Esophagus squamous epithelium (tissue), 5 donors: ENCODE results near the gene DIS3L2. TPM values are rescaled to one million over a fixed set of nuclear protein-coding genes. Genes with fewer than 3 reads are reported as not detected.
"Not testable (repeated sequence)": the region's sequence is repeated elsewhere in the genome, so short reads cannot be mapped to it uniquely, and the experiment has no call there.

Experiments used
- DNase-seq: peaks from one replicate; lab custom pipeline; 2025; lab: John Stamatoyannopoulos, UW
- H3K27ac ChIP-seq, 4 donors: fragments of 200-600 bp; sonication (generic); one replicate each; pipeline ENCODE4 v1.5.1; 2016 to 2019; ENCODE audit warnings: mild to moderate bottlenecking in 1 of 4
- H3K27me3 ChIP-seq, 4 donors: fragments of 200-600 bp; sonication (generic); 1 replicate in 3 of 4; 2 replicates in 1 of 4; pipeline versions ENCODE4 v1.5.1 to v1.6.0; 2017 to 2021; ENCODE audit warnings: antibody characterized with exemption in 1 of 4
- H3K36me3 ChIP-seq, 3 donors: fragments of 200-600 bp; sonication (generic); one replicate each; pipeline ENCODE4 v1.5.1; 2016 to 2019
- H3K4me1 ChIP-seq, 3 donors: fragments of 200-600 bp; sonication (generic); one replicate each; pipeline ENCODE4 v1.5.1; 2017 to 2019
- H3K4me3 ChIP-seq, 4 donors: fragments of 200-600 bp; sonication (generic); 1 replicate in 3 of 4; 2 replicates in 1 of 4; pipeline ENCODE4 v1.5.1; 2016 to 2019; ENCODE audit warnings: mild to moderate bottlenecking in 2 of 4, moderate library complexity in 1 of 4
- H3K9me3 ChIP-seq, 3 donors: fragments of 200-600 bp; sonication (generic); one replicate each; pipeline ENCODE4 v1.5.1; 2016 to 2019
- CTCF ChIP-seq, 6 experiments: fragments of 450-650 bp in 4 of 6; fragments of 200-600 bp in 2 of 6; sonication (generic) in 2 of 6; IDR thresholded peaks; one replicate each; pipeline ENCODE4 v1.5.1; 2016 to 2019; ENCODE audit warnings: antibody characterized with exemption in 6 of 6, mild to moderate bottlenecking in 4 of 6, moderate library complexity in 4 of 6
- POLR2A ChIP-seq, 4 donors: fragments of 450-650 bp; IDR thresholded peaks; one replicate each; pipeline ENCODE4 v1.6.1; 2017; ENCODE audit warnings: antibody characterized with exemption in 4 of 4, mild to moderate bottlenecking in 4 of 4, moderate library complexity in 3 of 4
- WGBS, 2 donors: methylation state at CpG; one replicate each; pipeline ENCODE4 v1.1.5; 2018; 5-methylcytosine and 5-hydroxymethylcytosine counted together
- intact Hi-C: fragments of 100-400 bp; cut with DNase I; formaldehyde crosslinking; loops from one replicate; pipeline ENCODE4 v1.15.0; 2022
- total RNA-seq, 4 donors: library from RNA; depleted of rRNA; stranded (reverse); fragments of >200 nt; gene quantifications; one replicate each; pipeline ENCODE4 v1.1.0, GENCODE V29; 2016
- donor health status: DM: yes; HTN: yes; CAD: no.

The DIS3L2 gene
- total RNA-seq, 4 donors from 2014 or later, result 14.5 to 42.8 (median 32.4) TPM

- no peak for DNase-seq
- Histone ChIP-seq H3K4me3 (no peak overlapping the region), H3K9me3 (no peaks in the 10 kb centered on the region), H3K36me3 (peaks cover 0 to 52% (median 14%) of the 10 kb centered on the region in 3 donors), H3K27me3 (no peaks in the 10 kb centered on the region), H3K27ac (no peak overlapping the region), H3K4me1 (peaks cover 0 to 9% (median 0%) of the 10 kb centered on the region in 3 donors)
- intact Hi-C loops, result no loop called here
- 85 to 87% methylated on average over 6 to 9 of the region's 10 CpGs for WGBS, 2 donors
- TF ChIP-seq CTCF (IDR thresholded peaks at IDR 0.05) (no peak), POLR2A (IDR thresholded peaks at IDR 0.05) (no peak)
These were observed 371.4 kb downstream of the DIS3L2 start for GRCh38 chr2:232332940-232333259.

DNA sequence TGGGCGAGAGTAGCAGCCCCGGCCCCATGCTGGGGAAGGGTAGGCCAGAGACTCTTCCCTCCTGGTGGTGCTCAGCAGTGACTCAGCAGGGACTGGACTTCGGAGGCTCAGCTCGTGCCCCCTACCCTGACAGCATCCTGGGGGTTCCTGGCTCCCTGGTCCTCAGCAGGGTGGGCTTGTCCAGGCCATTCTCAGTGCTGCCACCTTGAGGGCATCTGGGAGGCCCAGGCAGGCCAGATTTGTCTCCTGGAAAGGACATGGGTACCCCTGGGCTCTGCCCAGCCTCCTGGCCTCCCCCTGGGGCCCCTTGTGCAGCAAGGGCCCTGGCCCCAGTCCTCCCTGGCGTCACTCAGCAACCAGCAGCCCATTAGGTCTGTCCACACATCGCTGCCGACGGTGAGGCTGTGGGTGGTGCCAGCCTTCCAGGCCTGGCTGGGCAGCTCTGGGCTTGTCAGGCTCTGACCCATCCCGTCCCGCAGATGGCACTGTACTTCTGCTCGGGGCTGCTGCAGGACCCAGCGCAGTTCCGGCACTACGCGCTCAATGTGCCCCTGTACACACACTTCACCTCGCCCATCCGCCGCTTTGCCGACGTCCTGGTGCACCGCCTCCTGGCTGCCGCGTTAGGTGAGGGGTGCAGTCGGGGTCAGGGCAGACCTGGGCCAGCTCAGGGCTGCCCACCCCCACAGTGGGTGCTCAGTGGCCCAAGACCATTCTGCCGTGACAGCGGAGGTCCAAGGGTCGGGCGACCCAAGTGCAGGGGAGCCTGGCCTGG is 372.0 kb downstream of the DIS3L2 start:
- Histone ChIP-seq H3K4me1 (peaks cover 0 to 9% (median 0%) of the 10 kb centered on the region in 3 donors), H3K9me3 (no peaks in the 10 kb centered on the region), H3K27me3 (no peaks in the 10 kb centered on the region), H3K4me3 (no peak overlapping the region), H3K36me3 (peaks cover 0 to 52% (median 14%) of the 10 kb centered on the region in 3 donors), H3K27ac (no peak overlapping the region)
- TF ChIP-seq CTCF (IDR thresholded peaks at IDR 0.05) (peak in 4 of 6 experiments; percentile 9 to 58 (median 26)), POLR2A (IDR thresholded peaks at IDR 0.05) (no peak)
- 44% methylated on average over 2 of the region's 28 CpGs; no CpG with 5 or more reads in 1 of the 2 donors for WGBS, 2 donors
- DNase-seq, result no peak
- intact Hi-C loops, result no loop called here

DNA sequence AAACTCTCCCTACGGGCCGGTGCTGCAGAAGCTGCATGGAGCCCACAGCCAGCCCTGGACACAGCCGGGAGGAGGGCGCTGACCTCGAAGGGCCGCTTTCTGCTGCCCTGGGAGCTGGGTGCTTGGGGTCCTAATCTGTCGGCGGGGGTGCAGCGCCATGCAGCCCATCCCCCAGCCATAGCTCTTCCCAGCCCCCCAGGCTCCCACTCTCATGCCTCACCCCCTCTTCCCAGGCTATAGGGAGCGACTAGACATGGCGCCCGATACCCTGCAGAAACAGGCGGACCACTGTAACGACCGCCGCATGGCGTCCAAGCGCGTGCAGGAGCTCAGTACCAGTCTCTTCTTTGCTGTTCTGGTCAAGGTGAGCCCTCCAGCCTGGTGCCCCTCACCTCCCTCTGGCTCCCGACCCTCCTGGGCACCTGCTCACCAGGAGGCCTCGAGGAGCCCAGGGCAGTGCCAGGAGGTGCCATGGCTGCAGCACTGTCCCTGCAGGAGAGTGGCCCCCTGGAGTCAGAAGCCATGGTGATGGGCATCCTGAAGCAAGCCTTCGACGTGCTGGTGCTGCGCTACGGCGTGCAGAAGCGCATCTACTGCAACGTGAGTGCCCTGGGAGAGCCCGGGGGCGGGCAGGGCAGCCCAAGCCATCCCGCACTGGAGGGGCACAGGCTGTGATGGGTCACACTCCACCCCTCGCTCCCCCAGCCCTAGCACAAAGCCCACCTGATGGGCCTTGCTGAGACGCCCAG is 372.8 kb downstream of the DIS3L2 start:
- intact Hi-C loops, H3K9me3 ChIP-seq, H3K27me3 ChIP-seq, DNase-seq, H3K4me3 ChIP-seq, H3K27ac ChIP-seq, H3K4me1 ChIP-seq: not testable (repeated sequence)
- peaks cover 0 to 52% (median 14%) of the 10 kb centered on the region in 3 donors for H3K36me3 ChIP-seq
- 100% methylated on average over 4 to 10 of the region's 33 CpGs for WGBS, 2 donors

GRCh38 chr2:232334885-232335205 is 373.3 kb downstream of the DIS3L2 start:
- H3K27ac ChIP-seq, H3K4me1 ChIP-seq, H3K4me3 ChIP-seq, DNase-seq, H3K27me3 ChIP-seq, intact Hi-C loops, H3K9me3 ChIP-seq: not testable (repeated sequence)
- peaks cover 0 to 49% (median 14%) of the 10 kb centered on the region in 3 donors for H3K36me3 ChIP-seq
- 33% methylated on average over 1 of the region's 6 CpGs; no CpG with 5 or more reads in 1 of the 2 donors for WGBS, 2 donors

- peak in 5 of 6 experiments; percentile 19 to 36 (median 29) for TF ChIP-seq CTCF (IDR thresholded peaks at IDR 0.05)
- H3K4me1 ChIP-seq, DNase-seq, H3K4me3 ChIP-seq, H3K9me3 ChIP-seq, H3K27ac ChIP-seq, H3K27me3 ChIP-seq, intact Hi-C loops: not testable (repeated sequence)
- H3K36me3 ChIP-seq, result peaks cover 0 to 44% (median 14%) of the 10 kb centered on the region in 3 donors
- WGBS, 2 donors, result 60 to 90% methylated on average over 3 to 4 of the region's 15 CpGs
These were observed 373.8 kb downstream of the DIS3L2 start for GRCh38 chr2:232335206-232335858.

DNA sequence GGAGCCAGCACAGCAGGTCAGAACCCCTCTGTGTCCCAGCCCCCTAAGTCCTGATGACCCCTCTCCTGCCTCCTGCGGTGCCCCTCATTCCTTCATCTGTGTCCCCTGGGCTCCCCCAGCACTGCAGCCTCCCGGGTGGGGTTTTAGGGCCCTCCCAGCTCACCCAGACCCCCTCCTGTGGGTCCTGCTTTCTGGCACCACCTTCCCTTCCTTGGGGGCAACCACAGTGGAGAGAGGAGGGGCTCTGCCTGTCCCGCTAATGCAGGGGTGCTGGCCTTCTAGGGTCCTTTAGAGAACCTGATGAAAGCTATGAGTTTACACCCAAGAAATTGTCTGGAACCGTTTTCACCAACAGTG is 374.3 kb downstream of the DIS3L2 start:
- Histone ChIP-seq H3K9me3 (no peaks in the 10 kb centered on the region), H3K27ac (no peak overlapping the region), H3K36me3 (peaks cover 0 to 40% (median 14%) of the 10 kb centered on the region in 3 donors), H3K27me3 (no peaks in the 10 kb centered on the region), H3K4me1 (peaks cover 0 to 9% (median 0%) of the 10 kb centered on the region in 3 donors), H3K4me3 (no peak overlapping the region)
- no peak for TF ChIP-seq POLR2A (IDR thresholded peaks at IDR 0.05)
- 90% methylated on average over 2 of the region's 4 CpGs; no CpG with 5 or more reads in 1 of the 2 donors for WGBS, 2 donors
- intact Hi-C loops, result no loop called here
- DNase-seq, result no peak
